SW480 (cell line): ENCODE measurements around the gene DLGAP1.

Source experiments
- DNase-seq: peaks from one replicate; pipeline ENCODE4 v3.0.0-alpha.2; 2016; ENCODE audit warnings: low spot score

Gene DLGAP1

DNA sequence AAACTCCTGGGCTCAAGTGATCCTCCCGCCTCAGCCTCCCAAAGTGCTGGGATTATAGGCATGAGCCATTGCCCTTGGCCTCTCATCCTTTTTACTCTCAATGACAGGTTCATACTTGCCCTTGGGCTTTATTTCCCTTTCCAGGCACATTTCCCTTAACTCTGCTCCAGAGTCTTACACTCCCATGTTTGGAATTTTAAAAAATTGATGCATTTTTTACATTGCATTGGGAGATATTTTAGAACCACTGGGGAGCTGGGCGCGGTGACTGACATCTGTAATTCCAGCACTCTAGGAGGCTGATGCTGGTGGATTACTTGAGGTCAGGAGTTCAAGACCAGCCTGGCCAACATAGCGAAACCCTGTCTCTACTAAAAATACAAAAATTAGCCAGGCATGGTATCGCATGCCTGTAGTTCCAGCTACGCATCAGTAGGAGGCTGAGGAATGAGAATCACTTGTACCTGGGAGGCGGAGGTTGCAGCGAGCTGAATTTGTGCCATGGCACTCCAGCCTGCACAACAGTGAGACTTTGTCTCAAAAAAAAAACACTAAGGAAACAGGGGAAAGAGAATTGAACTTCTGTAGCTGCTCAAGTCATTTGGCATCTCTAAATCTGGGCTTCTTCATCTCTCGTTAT is 986.9 kb downstream of the DLGAP1 start:
- DNase-seq: no peak

- DNase-seq: no peak
Measured at GRCh38 chr18:3466872-3467271, 988.2 kb downstream of the DLGAP1 start.

DNA sequence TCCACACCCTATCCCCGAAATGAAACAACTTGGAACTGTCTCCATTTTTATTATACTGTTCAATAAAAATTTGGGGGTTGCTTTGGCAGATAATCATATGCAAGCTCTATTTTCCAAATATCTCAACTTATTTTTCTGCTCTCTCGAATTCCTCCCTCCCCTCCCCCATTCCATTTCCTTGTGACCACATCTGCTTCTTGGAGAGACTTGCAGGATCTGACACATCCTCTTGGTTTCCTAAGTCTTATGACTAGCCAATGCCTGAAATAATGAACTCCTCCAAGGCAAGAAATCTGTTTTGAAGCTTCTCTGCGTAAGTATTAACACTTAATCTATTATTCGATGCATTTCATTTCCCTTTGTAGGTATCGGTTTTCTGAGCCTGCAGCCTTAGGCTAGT is 989.1 kb downstream of the DLGAP1 start:
- DNase-seq: no peak

DNA sequence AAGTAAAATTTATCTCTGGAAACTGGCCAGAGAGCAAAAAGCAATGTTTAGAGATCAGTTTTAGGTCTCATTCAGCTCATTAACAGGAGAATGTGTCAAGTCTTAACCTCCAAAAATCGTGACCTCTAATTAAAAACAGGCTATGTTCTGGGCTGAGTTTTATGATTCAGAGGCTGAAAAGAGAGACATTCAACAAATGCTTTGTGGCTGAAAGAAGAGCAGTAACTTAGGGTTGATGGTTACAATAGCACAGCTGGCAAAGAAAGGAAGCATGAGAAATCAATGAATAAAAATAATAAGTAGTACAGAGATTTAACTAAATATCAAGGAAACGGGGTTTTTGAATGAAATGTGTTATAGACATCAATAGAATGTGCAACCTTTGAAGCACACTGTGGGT is 992.1 kb downstream of the DLGAP1 start:
- no peak for DNase-seq

DNA sequence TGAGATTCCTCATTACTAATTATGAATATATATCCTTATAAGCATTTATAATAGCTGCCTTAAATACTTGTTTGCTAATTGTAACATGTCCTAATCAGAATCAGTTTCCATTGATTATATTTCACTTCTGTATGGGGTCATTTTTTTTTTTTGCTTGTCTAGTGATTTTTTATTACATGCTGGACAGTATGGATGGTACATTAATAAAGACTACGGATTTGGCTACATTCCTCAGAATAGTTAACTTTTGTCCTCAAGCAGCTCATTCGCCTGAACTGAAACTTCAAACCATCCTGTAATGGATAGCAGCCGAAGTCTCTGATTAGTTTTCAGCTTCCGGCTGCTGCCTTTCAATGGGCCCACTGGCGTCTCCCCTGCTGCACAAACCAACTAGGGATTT is 993.4 kb downstream of the DLGAP1 start:
- DNase-seq: no peak

GRCh38 chr18:3460823-3461398 is 994.2 kb downstream of the DLGAP1 start:
- no peak for DNase-seq

DNA sequence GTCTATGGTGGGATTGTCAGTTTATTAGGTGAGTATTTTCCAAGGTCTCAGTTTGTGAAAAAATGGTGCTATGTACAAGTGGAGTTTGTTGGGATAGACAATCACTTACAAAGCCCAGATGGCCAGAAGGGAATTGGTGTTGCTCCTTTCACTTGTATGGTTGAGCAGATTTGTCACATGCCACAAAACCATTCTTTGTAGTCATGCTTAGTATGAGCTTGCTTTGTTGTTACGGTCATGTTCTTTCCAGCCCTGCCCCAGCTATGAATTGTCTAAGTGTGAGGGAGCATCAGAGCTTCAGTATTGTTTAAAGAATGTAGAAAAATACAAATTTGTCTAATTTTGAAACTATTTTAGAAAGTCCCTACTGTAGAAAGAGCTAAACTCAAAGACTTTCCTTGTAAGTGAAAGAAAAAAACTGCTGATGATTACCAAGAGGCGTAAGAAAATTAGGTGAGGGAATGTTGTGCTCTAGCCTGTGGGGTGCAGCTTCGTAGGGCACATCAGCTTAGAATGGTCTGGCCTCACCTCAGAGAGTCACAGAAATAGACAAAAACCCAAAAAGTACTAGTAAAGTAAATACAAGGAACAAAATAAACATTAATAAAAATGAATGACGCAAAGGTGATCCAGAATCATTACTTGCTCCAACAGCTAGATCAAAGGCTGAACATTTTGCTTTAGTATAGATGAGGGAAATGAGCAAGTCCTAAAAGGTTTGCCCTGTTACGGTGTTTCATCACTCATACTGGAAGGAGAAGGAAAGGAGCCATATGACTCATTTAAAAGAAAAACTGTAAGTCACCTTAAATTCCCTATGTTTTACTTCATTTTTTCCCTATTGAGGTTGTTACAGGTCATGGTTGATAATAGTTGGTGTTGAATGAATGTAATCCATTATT is 995.9 kb downstream of the DLGAP1 start:
- DNase-seq: no peak

- no peak for DNase-seq
Measured at GRCh38 chr18:3458378-3458777, 996.7 kb downstream of the DLGAP1 start.

- DNase-seq: no peak
Measured at GRCh38 chr18:3457261-3457724, 997.8 kb downstream of the DLGAP1 start.

GRCh38 chr18:3456686-3457069 is 998.4 kb downstream of the DLGAP1 start:
- no peak for DNase-seq

GRCh38 chr18:3455907-3456685 is 999.0 kb downstream of the DLGAP1 start:
- no peak for DNase-seq

GRCh38 chr18:3455090-3455635 is 999.9 kb downstream of the DLGAP1 start:
- DNase-seq: no peak

DNA sequence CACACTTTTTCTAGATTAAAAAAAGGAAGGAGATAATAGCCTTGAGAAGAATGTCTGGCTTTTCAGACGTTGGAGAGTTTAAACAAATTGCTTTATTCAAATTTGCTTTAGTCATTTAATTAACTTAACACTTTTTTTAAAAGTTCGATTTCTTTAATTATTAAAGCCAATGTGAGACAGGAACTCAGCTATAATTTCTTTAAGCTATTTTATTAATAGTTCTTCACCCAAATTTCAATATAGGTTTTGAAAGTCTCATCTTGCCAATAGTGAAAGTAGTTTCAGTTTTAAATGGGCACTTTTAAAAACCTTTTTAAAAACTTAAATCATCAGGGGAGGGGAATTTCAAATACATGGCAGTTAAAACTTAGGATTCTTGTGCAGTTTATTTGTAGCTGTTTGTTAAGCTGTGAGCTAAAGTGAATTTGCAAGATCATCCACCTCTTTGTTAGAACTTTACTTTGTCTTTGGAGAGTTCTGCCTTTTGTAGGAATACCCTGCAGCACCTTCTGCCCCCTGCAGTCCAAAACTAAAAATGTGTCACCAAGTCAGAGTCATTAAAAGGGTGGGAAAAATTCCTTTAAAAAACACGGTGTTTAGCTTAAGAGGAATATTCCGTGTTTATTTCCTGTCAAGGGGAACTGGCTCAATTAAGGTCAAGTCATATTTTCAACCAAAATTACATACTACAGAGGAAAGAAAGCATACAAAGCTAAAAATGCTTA is 1000.6 kb downstream of the DLGAP1 start:
- peak; percentile 67 for DNase-seq

DNA sequence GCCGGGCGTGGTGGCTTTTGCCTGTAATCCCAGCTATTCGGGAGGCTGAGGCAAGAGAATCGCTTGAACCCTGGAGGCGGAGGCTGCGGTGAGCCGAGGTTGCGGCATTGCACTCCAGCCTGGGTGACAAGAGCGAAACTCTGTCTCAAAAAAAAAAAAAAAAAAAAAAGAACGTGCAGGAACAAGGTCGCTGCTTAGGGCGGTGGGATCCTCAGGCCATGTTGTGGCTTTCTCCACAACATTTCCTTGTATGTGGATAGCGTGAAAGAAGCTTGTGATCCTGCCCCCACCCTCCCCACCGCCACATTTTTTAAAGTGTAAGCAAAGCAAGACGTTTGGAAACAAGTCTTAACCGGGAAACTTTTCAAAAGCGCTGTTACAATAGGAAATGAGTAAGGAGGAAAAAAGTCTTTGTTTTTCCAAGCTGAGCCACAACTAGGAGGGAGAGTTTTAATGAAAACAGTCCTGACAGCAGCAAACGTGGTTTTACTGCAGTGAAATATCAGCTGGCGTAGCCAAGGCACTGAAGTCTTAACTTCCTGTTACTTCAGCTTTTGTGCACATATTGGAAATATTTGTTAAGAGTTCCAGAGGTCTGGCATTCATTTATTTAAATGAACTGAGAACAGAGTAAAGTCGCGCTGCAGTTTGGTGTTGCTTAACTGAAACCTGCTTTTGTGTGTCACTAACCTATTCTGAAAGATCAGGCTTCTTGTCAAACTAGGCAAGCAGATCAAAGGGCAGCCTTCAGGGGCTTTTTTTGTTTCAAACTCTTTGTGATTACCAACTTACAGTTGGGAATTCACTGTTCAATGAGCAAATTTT is 1001.4 kb downstream of the DLGAP1 start:
- DNase-seq: peak; percentile 52

DNA sequence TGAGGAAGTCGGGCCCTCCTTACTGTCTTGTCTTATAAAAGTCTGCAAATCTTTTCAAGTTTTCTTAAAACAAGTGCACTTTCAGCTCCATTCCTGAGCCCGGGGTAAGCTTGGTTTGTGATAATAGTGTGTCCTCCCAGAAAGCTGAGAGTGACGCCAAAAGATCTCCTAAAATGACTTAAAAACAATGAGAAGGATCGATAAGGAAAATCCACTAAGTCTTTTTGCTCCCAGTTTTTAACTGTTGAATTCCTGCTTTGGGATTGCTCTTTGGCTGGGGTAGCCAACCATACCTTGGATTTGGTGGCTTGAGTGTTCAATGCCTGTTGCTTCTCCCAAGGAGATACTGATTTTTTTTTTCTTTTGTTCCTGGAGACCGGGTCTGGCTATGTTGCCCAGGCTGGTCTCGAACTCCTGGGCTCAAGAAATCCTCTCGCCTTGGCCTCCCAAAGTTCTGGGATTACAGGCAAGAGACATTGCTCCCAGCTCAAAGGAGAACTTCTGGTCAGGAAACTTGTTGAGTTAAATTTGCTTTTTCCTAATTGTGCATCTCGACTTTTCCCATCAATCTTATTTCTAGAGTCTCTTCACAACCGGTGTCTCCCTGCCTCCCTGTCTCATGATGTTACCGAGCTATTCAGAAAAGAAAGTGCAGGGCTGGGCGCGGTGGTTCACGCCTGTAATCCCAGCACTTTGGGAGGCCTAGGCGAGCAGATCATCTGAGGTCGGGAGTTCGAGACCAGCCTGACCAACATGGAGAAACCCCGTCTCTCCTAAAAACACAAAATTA is 1002.2 kb downstream of the DLGAP1 start:
- DNase-seq: no peak

- peak; percentile 48 for DNase-seq
Measured at GRCh38 chr18:3451989-3452749, 1002.9 kb downstream of the DLGAP1 start.

- DNase-seq: peak; percentile 89
Measured at GRCh38 chr18:3451183-3451988, 1003.7 kb downstream of the DLGAP1 start.

DNA sequence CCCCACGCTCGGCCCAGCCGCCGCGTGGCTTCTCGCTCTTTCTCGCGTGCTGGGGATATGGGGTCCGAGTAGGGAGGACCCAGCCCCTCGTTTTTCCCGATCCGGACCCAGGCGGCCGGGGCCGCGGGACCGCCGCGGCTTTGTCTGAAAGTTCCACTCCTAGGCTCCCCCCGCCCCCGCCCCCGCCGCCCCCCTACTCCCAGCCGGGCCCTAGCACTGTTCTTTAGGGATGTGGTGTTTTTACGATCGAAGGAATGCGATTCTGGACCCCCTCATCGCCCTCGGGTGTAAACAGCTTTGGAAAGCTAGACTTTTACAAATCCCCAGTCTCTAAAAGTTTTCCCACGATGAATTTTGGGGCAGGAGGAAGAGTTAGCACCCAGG is 1004.3 kb downstream of the DLGAP1 start:
- DNase-seq: no peak
